PC-9 (cell line): ENCODE results near the gene TGFB1. TPM values are rescaled to one million over a fixed set of nuclear protein-coding genes. Genes with fewer than 3 reads are reported as not detected.

Experiments used
- BruUV-seq: library from RNA; stranded (reverse); fragments of 400-500 nt; replicated peaks from 2 replicates; lab custom pipeline; 2021; lab: Mats Ljungman, UMichigan
- CTCF ChIA-PET: fragments of 300-600 bp; sonication (Branson Sonifier 250); formaldehyde crosslinking; loops from one replicate; lab custom pipeline; 2022; ENCODE audit warnings: antibody characterized with exemption; lab: Charles Lee
- POLR2A ChIA-PET: fragments of 300-600 bp; sonication (Branson Sonifier 250); formaldehyde crosslinking; loops from one replicate; lab custom pipeline; 2022; ENCODE audit warnings: antibody characterized with exemption; ENCODE audit not compliant: unreplicated experiment; lab: Charles Lee
- DNase-seq, 2 experiments: peaks; one replicate each; pipeline versions ENCODE4 v3.0.0 to v3.0.0-alpha.2; 2015 to 2022; ENCODE audit warnings: mixed read lengths in 1 of 2
- H2AFZ ChIP-seq: fragments of 200-600 bp; sonication (generic); 2 replicates; pipeline ENCODE4 v1.8.1; 2017; ENCODE audit warnings: antibody characterized with exemption
- H3F3A ChIP-seq: fragments of 200-600 bp; sonication (generic); 2 replicates; pipeline ENCODE4 v1.8.1; 2017; ENCODE audit warnings: antibody characterized with exemption, mild to moderate bottlenecking, low read depth; ENCODE audit not compliant: insufficient read depth
- H3K27ac ChIP-seq: fragments of 200-600 bp; sonication (generic); 2 replicates; pipeline ENCODE4 v1.6.1; 2016; ENCODE audit warnings: mixed run types
- H3K27me3 ChIP-seq: fragments of 200-600 bp; sonication (generic); 2 replicates; pipeline ENCODE4 v1.6.1; 2016; ENCODE audit warnings: low read depth, mixed run types; ENCODE audit not compliant: insufficient read depth
- H3K36me3 ChIP-seq: fragments of 200-600 bp; sonication (generic); 2 replicates; pipeline ENCODE4 v1.6.1; 2016; ENCODE audit warnings: low read depth, mixed run types
- H3K4me1 ChIP-seq: fragments of 200-600 bp; sonication (generic); replicated peaks from 2 replicates; pipeline ENCODE4 v1.6.1; 2016; ENCODE audit warnings: mixed run types; ENCODE audit not compliant: insufficient read depth
- H3K4me2 ChIP-seq: fragments of 200-600 bp; sonication (generic); 2 replicates; pipeline ENCODE4 v1.6.1; 2017; ENCODE audit warnings: mixed run types
- H3K4me3 ChIP-seq: fragments of 200-600 bp; sonication (generic); 2 replicates; pipeline ENCODE4 v1.6.1; 2016; ENCODE audit warnings: mixed run types
- H3K79me2 ChIP-seq: fragments of 200-600 bp; sonication (generic); 2 replicates; pipeline ENCODE4 v1.6.1; 2017; ENCODE audit warnings: low read depth, mixed run types
- H3K9me2 ChIP-seq: fragments of 200-600 bp; sonication (generic); 2 replicates; pipeline ENCODE4 v1.8.1; 2017; ENCODE audit warnings: mild to moderate bottlenecking; ENCODE audit not compliant: insufficient read depth
- H3K9me3 ChIP-seq: fragments of 200-600 bp; sonication (generic); 2 replicates; pipeline ENCODE4 v1.8.1; 2016; ENCODE audit warnings: low read depth; ENCODE audit not compliant: insufficient read depth
- H4K20me1 ChIP-seq: fragments of 200-600 bp; sonication (generic); 2 replicates; pipeline ENCODE4 v1.8.1; 2017; ENCODE audit not compliant: insufficient read depth
- EZH2 ChIP-seq: fragments of 200-600 bp; sonication (generic); IDR thresholded peaks from 2 replicates; pipeline ENCODE4 v1.8.0; 2017; ENCODE audit warnings: antibody characterized with exemption, low read depth
- intact Hi-C: fragments of 100-400 bp; cut with micrococcal nuclease; formaldehyde crosslinking; loops from one replicate; pipeline ENCODE4 v1.10.0; 2022; ENCODE audit not compliant: unreplicated experiment
- total RNA-seq: library from RNA; stranded (reverse); gene quantifications from 2 replicates; pipeline ENCODE4 v1.2.3, GENCODE V29; 2021
- TF ChIP-seq, protein P1 (sequence below): fragments of 200-600 bp; sonication (generic); conservative IDR thresholded peaks from 2 replicates; pipeline ENCODE4 v1.6.1; 2017; ENCODE audit warnings: mixed run types, antibody characterized with exemption, mild to moderate bottlenecking, moderate library complexity

Gene TGFB1
- total RNA-seq, 1 experiment from 2014 or later = 67.9 TPM

GRCh38 chr19:41335467-41335866 is 18.3 kb downstream of the TGFB1 start:
- intact Hi-C loops = no loop called here
- no peak overlapping the region for H3K4me3 ChIP-seq
- ChIA-PET CTCF (no interaction called here), POLR2A (no interaction called here)
- no peaks in the 10 kb centered on the region for H4K20me1 ChIP-seq
- no peak overlapping the region for H3K4me2 ChIP-seq
- H3K36me3 ChIP-seq = no peaks in the 10 kb centered on the region
- H2AFZ ChIP-seq = no peak overlapping the region
- no peaks in the 10 kb centered on the region for H3K27me3 ChIP-seq
- TF ChIP-seq EZH2 = no peak
- TF ChIP-seq, protein P1, sequence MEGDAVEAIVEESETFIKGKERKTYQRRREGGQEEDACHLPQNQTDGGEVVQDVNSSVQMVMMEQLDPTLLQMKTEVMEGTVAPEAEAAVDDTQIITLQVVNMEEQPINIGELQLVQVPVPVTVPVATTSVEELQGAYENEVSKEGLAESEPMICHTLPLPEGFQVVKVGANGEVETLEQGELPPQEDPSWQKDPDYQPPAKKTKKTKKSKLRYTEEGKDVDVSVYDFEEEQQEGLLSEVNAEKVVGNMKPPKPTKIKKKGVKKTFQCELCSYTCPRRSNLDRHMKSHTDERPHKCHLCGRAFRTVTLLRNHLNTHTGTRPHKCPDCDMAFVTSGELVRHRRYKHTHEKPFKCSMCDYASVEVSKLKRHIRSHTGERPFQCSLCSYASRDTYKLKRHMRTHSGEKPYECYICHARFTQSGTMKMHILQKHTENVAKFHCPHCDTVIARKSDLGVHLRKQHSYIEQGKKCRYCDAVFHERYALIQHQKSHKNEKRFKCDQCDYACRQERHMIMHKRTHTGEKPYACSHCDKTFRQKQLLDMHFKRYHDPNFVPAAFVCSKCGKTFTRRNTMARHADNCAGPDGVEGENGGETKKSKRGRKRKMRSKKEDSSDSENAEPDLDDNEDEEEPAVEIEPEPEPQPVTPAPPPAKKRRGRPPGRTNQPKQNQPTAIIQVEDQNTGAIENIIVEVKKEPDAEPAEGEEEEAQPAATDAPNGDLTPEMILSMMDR = no peak
- H3K9me3 ChIP-seq = no peaks in the 10 kb centered on the region
- no peaks in the 10 kb centered on the region for H3K9me2 ChIP-seq
- H3K79me2 ChIP-seq = no peaks in the 10 kb centered on the region
- H3F3A ChIP-seq = no peaks in the 10 kb centered on the region
- H3K4me1 ChIP-seq = no peaks in the 10 kb centered on the region
- no peak for DNase-seq
- H3K27ac ChIP-seq = no peak overlapping the region
- no TSS peak for BruUV-seq

- Histone ChIP-seq H3K9me2 (no peaks in the 10 kb centered on the region), H3K9me3 (no peaks in the 10 kb centered on the region), H3K27ac (no peak overlapping the region), H3K4me2 (no peak overlapping the region), H3K36me3 (no peaks in the 10 kb centered on the region), H2AFZ (no peak overlapping the region), H3F3A (no peaks in the 10 kb centered on the region), H3K4me1 (no peaks in the 10 kb centered on the region), H3K4me3 (no peak overlapping the region), H4K20me1 (no peaks in the 10 kb centered on the region), H3K27me3 (no peaks in the 10 kb centered on the region), H3K79me2 (no peaks in the 10 kb centered on the region)
- POLR2A ChIA-PET = no interaction called here
- intact Hi-C loops = no loop called here
- no peak for DNase-seq
- BruUV-seq = no TSS peak
- CTCF ChIA-PET = no interaction called here
- no peak for TF ChIP-seq EZH2
- TF ChIP-seq, protein P1 = no peak
These were observed 18.9 kb downstream of the TGFB1 start for GRCh38 chr19:41334793-41335192.

DNA sequence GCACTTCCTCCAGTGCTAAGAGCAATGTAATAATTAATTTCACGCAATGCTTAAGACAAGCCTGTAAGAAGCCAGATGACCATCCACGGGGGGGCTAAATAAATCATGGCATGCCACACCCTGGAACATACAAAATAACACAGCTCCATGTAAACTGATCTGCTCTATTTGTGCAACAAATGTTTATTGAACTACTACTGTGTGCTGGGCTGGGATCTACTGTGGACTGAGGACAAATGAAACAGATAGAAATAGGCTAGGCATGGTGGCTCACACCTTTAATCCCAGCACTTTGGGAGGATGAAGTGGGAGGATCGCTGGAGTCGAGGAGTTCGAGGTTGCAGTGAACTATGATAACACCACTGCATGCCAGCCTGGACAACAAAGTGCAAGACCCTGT is 21.3 kb downstream of the TGFB1 start:
- peaks cover 8% of the 10 kb centered on the region; the same call in 1 of the 2 replicates for H3F3A ChIP-seq
- no peaks in the 10 kb centered on the region for H4K20me1 ChIP-seq
- no peaks in the 10 kb centered on the region for H3K9me2 ChIP-seq
- no peak overlapping the region for H3K4me3 ChIP-seq
- CTCF ChIA-PET = interaction anchor here (0.7 kb wide), 1 partner anchor 54 kb away, joined by 3 read pairs; no protein-coding TSS in a partner anchor
- H3K36me3 ChIP-seq = no peaks in the 10 kb centered on the region
- no TSS peak for BruUV-seq
- intact Hi-C loops = no loop called here
- no peaks in the 10 kb centered on the region for H3K79me2 ChIP-seq
- H3K4me2 ChIP-seq = no peak overlapping the region
- H2AFZ ChIP-seq = no peak overlapping the region
- TF ChIP-seq EZH2 = no peak
- TF ChIP-seq, protein P1 = no peak
- no peaks in the 10 kb centered on the region for H3K9me3 ChIP-seq
- POLR2A ChIA-PET = interaction anchor here (0.6 kb wide), 1 partner anchor 55 kb away, joined by 8 read pairs; no protein-coding TSS in a partner anchor
- H3K27ac ChIP-seq = no peak overlapping the region
- no peak for DNase-seq
- no peaks in the 10 kb centered on the region for H3K27me3 ChIP-seq
- peaks cover 7% of the 10 kb centered on the region for H3K4me1 ChIP-seq
